Kidney capillary endothelial cell (primary cell): ENCODE results near the gene CDS2.

ENCODE experiments used
- DNase-seq: peaks from one replicate; pipeline ENCODE4 v3.0.0-alpha.2; 2018; ENCODE audit warnings: low spot score

CDS2 gene

DNA sequence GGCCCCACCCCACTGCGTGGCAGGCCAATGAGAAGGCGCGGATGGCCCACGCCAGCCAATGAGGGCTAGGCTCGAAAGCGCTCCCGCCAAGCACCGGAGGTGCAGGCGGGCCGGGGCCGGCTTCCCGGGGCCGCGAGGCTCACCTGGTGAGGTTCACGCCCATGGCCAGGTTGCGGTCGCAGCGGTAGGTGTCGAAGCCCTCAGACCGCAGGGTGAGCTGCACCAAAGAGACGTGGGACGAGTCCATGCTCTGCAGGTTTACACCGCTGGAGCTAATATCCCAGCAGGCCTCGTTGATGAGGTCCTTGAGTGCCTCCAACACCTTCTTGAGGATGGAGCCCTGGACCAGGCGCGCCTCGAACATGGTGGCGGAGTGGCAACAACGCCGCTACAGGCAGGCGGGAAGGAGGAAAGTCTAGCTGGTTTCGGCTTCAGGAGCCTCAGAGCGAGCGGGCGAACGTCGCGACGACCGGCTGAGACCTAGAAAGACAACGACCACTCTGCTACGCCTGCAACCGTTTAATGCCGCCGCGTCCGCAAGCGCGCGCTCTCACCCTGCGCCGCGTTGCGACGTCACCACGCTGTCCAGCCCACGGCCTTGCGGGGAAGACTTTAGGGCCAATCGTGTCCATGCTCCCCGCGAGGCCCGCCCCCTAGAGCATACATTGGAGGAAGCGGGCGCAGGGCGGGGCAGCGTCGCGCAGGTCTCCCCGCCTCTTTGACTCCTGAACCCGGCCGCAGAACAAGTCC, 7.2 kb upstream of the CDS2 start, which contains the start of gene PCNA:
PCNA (minus strand) TSS at position 524 of the 750 bp plus-strand sequence; CDS start at position 364, 160 bp downstream.
- peak; percentile 95 for DNase-seq

GRCh38 chr20:5120185-5120476, 6.7 kb upstream of the CDS2 start:
- DNase-seq, result no peak

- no peak for DNase-seq
These were observed 3.9 kb upstream of the CDS2 start for GRCh38 chr20:5122873-5123260.

DNA sequence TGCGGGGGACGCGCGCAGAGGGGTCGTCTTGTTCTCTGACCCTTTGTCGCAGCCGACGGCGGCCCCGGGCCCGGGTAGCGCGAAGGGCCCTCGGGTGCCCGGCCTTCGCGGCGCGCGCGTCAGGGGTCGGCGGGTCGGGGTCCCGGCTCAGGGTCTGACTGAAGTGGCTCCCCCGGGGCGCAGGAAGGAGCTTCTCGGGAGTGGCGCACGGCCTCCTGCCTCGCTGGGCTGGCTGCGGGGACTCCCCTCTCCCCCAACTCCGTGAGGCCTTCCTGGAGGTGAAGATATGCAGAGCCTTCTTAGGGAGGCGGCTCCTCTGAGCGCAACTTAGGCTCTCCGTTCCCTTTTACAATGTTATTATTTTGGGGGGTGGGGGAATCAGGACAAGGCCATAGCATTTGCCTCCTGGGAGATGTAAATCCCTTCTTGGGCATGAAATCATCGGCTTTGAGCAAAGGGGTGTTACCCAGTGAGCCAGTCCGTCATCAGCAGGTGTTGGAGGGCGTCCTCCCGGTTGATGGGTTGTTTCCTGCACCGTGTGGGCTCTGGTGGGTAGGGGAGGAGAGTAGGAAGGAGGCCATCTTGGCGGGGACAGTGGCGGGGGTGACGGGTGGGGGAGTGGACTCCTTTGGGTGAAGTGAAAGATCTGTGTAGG, 523 bp downstream of the CDS2 start:
- DNase-seq, result no peak

DNA sequence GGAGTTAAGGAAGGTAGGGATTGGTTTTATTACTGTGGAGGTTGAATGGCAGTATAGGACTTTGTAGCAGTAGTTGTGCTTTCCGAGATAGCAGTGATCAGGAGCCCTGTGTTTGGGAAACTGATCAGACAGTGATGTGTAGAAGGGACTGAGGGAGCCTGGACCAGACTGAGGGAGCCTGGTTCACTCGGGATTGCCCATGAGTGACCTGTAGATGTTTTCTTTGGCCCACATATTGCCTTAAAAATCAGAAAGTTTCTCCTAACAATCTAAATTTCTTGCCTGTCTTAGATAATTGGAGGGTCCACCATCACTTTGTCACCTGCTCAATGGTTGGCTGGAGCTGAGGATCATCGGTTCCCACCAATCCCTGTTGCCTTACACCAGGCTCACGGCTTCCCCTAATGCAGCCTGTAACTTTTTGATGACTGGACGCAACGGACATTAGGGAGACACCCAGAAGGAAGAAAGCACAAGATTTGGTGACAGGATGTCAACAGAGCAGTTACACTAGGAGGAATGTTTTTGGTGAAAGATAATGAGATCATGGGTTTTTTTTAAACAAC, 1.1 kb downstream of the CDS2 start:
- DNase-seq, result no peak

- no peak for DNase-seq
These were observed 2.1 kb downstream of the CDS2 start for GRCh38 chr20:5128886-5129285.

DNA sequence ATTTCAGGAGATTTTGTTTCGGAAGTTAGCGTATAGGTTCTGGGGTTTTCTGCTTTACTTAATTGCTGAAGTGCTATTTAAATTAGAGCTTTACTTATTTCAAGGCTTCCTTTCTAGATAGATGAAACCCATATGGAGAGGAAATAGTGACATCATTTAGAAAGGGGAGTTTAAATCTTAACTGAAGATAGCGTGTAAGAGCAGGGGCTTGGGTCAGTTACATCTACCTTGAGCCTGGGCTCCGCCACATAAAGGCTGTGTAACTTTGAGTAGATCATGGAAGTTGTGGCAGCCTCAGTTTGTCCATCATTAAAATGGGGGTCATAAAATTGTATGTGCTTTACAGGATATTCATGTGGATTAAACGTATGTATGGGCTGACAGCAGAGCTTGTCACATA, 4.7 kb downstream of the CDS2 start:
- no peak for DNase-seq

DNA sequence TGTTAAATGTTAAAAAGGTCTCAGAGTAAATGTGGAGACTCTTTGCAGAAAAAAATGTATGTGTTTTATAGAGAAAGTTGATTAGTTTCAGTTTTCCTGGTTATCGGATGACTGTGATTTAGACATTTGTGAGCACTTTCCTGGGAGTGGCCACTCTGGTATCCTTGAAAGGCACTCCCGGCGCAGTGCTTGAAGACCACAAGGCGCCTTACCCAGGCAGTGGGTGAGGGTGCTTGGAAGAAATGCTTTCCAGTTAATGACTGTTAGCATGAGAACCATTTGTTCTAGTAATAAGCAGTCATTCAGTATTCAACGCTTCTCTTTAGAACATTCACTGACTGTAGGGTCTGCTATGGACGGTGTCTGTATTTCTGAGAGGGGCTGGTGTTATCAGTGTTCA, 7.2 kb downstream of the CDS2 start:
- no peak for DNase-seq

DNA sequence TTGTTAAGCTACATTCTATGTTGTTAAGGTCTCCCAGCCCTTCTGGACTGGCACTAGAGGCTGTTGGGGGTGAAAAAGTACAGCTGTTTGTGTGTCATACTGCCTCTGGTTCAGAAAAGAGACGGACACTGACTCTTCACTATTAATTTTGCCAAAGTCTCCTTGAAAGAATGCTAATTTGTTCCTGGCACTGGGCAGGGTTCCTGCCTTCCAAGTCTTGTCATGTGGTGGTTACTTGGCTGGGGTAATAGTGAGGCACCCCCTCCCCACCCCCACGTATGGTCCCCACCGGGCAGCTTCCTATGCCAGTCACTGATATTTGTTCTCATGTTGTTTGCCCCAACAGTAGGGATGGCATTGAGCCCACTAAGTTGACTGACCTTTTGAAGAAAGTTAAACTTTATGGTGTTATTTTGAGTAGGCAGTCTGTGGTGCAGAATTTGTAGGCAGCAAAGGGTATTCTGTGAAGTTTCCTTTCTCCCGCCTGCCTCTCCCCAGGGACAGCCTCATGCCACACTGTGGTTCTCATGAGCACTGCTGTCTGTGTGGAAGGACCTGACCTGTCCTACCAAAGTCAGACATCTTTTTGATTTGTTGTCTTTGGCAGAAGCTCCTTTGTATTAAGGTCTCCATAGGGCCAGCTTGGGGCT, 8.7 kb downstream of the CDS2 start:
- no peak for DNase-seq

GRCh38 chr20:5136096-5136495, 9.3 kb downstream of the CDS2 start:
- no peak for DNase-seq

GRCh38 chr20:5140195-5140594, 13.4 kb downstream of the CDS2 start:
- DNase-seq, result no peak

GRCh38 chr20:5141615-5142014, 14.8 kb downstream of the CDS2 start:
- DNase-seq, result no peak

DNA sequence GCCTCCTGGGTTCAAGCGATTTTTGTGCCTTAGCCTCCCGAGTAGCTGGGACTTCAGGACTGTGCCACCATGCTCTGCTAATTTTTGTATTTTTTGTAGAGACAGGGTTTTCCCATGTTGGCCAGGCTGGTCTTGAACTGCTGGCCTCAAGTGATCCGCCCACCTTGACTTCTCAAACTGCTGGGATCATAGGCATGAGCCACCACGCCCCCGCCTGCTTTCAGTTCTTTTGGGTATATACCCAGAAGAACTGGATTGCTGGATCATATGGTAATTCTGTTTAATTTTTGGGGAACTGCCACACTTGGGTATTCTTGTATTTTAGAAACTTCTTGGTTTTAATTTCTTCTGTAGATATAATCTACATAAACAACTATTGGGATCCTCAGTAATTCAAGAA, 17.0 kb downstream of the CDS2 start:
- no peak for DNase-seq

- DNase-seq, result no peak
These were observed 18.7 kb downstream of the CDS2 start for GRCh38 chr20:5145365-5146098.

DNA sequence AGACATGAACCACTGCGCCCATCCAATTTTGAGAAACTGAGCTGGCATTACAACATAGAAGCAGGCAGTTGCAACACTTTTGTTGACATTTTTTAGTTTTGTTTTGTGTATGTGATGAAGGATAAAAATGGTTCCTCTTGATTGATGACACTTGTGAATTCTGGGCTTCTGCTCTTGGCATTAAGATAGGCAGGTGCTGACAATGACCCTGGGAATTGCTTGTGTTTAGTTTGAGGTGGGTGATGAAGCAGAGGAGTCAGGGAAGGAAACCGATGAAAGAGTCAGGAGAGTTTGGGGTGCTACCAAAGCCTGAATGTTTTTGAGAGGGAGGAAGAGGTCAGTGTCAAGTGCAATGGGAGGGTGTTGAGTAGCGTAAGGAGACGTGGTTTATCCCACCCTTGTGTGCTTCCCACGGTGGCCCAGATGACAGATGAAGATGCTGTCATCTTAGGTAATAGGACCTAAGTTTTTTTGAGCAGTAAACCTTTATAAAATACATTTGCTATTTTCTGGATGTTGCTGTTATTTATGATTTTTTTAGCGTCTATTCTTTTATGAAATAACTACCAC, 19.4 kb downstream of the CDS2 start:
- no peak for DNase-seq

DNA sequence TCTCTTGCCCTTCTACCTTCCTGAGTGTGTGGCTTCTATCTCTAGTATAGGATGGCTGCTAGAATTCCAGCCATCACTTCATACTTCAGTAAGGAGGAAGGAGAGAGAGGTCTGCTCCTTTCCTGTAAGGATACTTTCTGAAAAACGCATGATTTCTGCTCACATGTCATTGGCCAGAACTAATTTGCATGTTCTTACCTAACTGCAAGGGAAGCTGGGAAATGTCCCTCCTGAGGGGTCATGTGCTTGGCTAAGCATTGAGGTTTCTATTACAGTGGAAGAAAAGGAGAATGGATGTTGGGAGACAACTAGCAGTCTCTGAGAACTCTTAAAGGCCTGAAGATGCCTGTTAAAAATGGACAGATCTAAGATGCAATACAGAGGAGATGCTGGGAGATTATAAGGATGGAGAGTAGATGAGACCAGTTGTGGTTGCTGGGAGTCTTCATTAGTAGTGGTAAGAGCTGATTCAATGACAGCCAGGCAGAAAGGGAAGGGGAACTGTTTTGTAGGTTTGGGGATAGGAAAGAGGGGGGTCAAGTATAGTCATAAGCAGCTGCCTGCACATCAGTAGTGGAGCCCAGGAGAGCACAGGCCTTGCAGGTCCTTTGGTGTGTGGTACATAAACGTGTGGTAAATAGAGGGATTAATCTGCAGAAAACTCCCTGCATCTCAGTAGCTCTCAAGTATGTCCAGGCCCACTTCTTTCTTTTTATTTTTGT, 20.2 kb downstream of the CDS2 start:
- no peak for DNase-seq

GRCh38 chr20:5148581-5148980, 21.8 kb downstream of the CDS2 start:
- DNase-seq, result no peak

DNA sequence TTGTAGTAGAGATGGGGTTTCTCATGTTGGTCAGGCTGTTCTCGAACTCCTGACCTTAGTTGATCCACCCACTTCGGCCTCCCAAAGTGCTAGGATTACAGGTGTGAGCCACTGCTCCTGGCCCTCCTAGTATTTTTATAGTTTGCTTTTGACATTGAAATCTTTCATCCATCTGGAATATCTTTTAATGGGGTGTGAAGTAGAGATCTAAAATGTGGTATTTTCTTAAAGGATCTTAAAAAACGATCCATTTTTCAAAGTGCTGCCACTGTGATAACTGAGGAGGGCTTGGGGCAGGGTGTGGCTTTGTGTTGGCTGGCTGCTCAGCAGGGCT, 23.1 kb downstream of the CDS2 start:
- DNase-seq, result no peak

DNA sequence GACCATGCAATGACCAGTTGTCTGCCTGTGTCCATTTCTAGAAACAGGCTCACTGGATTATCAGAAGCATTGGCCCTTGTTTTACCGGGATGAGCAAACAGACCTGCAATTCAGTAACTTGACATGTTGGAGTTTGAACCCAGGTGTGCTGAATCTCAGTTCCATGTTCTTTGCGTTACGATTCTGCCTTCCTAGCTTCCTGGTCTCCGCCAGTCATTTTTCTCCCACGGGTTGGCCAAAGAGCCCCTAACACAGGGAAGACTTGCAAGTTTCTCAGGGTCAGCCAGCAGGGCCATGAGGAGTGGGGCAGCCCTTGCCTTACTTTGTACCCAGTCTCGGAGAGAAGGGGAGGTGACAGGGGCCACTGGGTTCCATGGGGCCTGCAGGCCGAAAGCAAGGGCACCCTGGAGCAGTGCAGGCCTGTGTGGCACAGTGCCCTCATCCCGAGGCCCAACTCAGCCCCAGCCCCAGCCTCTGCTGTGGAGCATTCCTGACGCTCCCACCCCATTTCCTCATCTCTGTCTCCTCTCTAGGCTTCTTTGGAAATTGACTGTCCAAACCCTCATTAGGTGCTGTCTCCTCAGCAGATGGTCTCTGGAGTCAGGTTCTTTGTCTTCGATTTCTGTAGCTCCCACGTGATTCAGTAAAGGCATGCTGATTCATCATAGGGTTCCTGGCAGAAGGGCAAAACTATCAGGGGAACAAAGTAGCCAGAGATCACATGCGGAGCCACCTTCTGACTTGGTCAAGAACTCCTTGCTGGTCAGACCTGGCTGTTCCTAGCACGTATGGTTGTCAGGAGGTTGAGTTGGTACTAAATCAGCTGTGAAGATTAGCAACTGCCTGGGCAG, 23.6 kb downstream of the CDS2 start:
- DNase-seq, result no peak

DNA sequence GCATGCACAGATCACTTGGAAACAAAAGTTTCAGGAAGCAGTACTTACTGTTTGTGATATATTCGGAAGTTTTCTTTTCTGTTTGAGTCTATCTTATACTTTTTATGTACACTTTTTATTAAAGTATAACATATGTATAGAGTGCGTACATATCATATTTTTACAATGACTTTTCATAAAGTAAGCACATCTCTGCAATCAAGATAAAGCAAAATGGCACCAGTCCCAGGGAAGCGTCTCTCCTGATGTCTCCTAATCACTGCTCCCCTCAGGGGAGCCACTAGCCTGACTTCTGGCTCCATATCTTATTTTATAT, 26.3 kb downstream of the CDS2 start:
- no peak for DNase-seq
